Fibroblast of lung (primary cell): ENCODE results near the gene EYA3. TPM values are rescaled to one million over a fixed set of nuclear protein-coding genes. Genes with fewer than 3 reads are reported as not detected.

Source experiments
- DNase-seq, 2 donors: peaks; one replicate each; pipeline versions ENCODE4 v3.0.0 to v3.0.0-alpha.2; 2010; ENCODE audit warnings: low read depth in 2 of 2
- H2AFZ ChIP-seq: 2 replicates; pipeline ENCODE4 v1.5.1; 2012; ENCODE audit warnings: low read length, control low read depth, inconsistent platforms
- H3K27ac ChIP-seq: 2 replicates; pipeline ENCODE4 v1.5.1; 2011; ENCODE audit warnings: low read length, control low read depth; ENCODE audit not compliant: insufficient read depth
- H3K27me3 ChIP-seq: 2 replicates; pipeline ENCODE4 v1.5.1; 2011; ENCODE audit warnings: mild to moderate bottlenecking, low read length; ENCODE audit not compliant: control insufficient read depth, insufficient read depth
- H3K36me3 ChIP-seq: 2 replicates; pipeline ENCODE4 v1.5.1; 2011; ENCODE audit warnings: low read length; ENCODE audit not compliant: control insufficient read depth, insufficient read depth
- H3K4me1 ChIP-seq: 2 replicates; pipeline ENCODE4 v1.5.1; 2011; ENCODE audit warnings: low read length; ENCODE audit not compliant: control insufficient read depth, insufficient read depth; ENCODE audit errors: extremely low read depth
- H3K4me2 ChIP-seq: 2 replicates; pipeline ENCODE4 v1.5.1; 2011; ENCODE audit warnings: low read length, control low read depth; ENCODE audit not compliant: insufficient read depth; ENCODE audit errors: extremely low read depth
- H3K4me3 ChIP-seq, 4 experiments: fragments of 200-600 bp in 1 of 4; sonication (generic) in 1 of 4; replicated peaks in 1 of 4; 2 replicates each; pipeline ENCODE4 v1.5.1; 2011 to 2016; ENCODE audit warnings: low read length in 4 of 4, low read depth in 3 of 4, mild to moderate bottlenecking in 3 of 4, control low read depth in 2 of 4, inconsistent platforms in 1 of 4, mixed read lengths in 1 of 4; ENCODE audit not compliant: insufficient read depth in 1 of 4; ENCODE audit errors: control extremely low read depth in 1 of 4
- H3K79me2 ChIP-seq: 2 replicates; pipeline ENCODE4 v1.5.1; 2012; ENCODE audit warnings: mild to moderate bottlenecking, low read length, inconsistent platforms; ENCODE audit not compliant: control insufficient read depth, insufficient read depth
- H3K9ac ChIP-seq: 2 replicates; pipeline ENCODE4 v1.5.1; 2011; ENCODE audit warnings: mild to moderate bottlenecking, low read length, control low read depth; ENCODE audit not compliant: insufficient read depth
- H3K9me3 ChIP-seq: 2 replicates; pipeline ENCODE4 v1.5.1; 2012; ENCODE audit warnings: low read depth, low read length; ENCODE audit not compliant: control insufficient read depth, insufficient read depth
- H4K20me1 ChIP-seq: 2 replicates; pipeline ENCODE4 v1.5.1; 2011; ENCODE audit warnings: low read length; ENCODE audit not compliant: control insufficient read depth, insufficient read depth; ENCODE audit errors: extremely low read depth
- CTCF ChIP-seq, 2 donors: IDR thresholded peaks in 1 of 2; conservative IDR thresholded peaks in 1 of 2; 1 replicate in 1 of 2; 2 replicates in 1 of 2; pipeline ENCODE4 v1.5.1; 2011 to 2012; ENCODE audit warnings: low read length in 2 of 2, control low read depth in 1 of 2, inconsistent platforms in 1 of 2, low read depth in 1 of 2, mild to moderate bottlenecking in 1 of 2
- EZH2 ChIP-seq: IDR thresholded peaks from 2 replicates; pipeline ENCODE4 v1.5.1; 2012; ENCODE audit warnings: low read length, control low read depth, mild to moderate bottlenecking; ENCODE audit errors: missing control alignments
- polyA plus RNA-seq, 2 donors: library from polyadenylated mRNA; depleted of rRNA in 1 of 2; stranded (reverse) in 1 of 2; unstranded in 1 of 2; fragments of >200 nt; gene quantifications; 2 replicates each; pipeline ENCODE4 v1.2.1, GENCODE V29; 2011 to 2012; ENCODE audit warnings: missing spikeins in 1 of 2
- total RNA-seq: library from RNA; depleted of rRNA; stranded (reverse); fragments of >200 nt; gene quantifications from 2 replicates; pipeline ENCODE4 v1.2.1, GENCODE V29; 2014

Gene EYA3
- total and polyA plus RNA-seq, 2 donors (not counting 1 experiment from before 2014, with no cell fraction given) = 11.2 to 17.5 TPM

- peaks cover 2% of the 10 kb centered on the region for H3K27me3 ChIP-seq
- H3K4me1 ChIP-seq = peaks cover 8% of the 10 kb centered on the region
- peak within 1 kb of the TSS; percentile 66 for H3K27ac ChIP-seq
- H3K4me2 ChIP-seq = peak within 1 kb of the TSS; percentile 80
- peak within 1 kb of the TSS; percentile 58 for H3K9ac ChIP-seq
- H3K36me3 ChIP-seq = peaks cover 1% of the 10 kb centered on the region
- H4K20me1 ChIP-seq = no peaks in the 10 kb centered on the region
- H3K4me3 ChIP-seq = peak within 1 kb of the TSS; percentile 43 to 80 (median 64)
- peaks cover 8% of the 10 kb centered on the region for H3K79me2 ChIP-seq
- no peaks in the 10 kb centered on the region for H3K9me3 ChIP-seq
- TF ChIP-seq CTCF (conservative IDR thresholded peaks at IDR 0.05 in 1 of 2, IDR thresholded peaks at IDR 0.05 in 1 of 2; ENCODE audit: low read depth in 1 of 2, low read length in 2 of 2) (peak; percentile 22 to 25), EZH2 (no peak)
- peak; percentile 73 to 75 for DNase-seq
- H2AFZ ChIP-seq = peak within 1 kb of the TSS; percentile 81
Measured at GRCh38 chr1:27959792-27960603, 128.4 kb downstream of the EYA3 start, which contains the start of gene XKR8. XKR8 (plus strand) TSS chr1:27959973; CDS start chr1:27960070, 97 bp downstream.

- H3K9ac ChIP-seq = no peak overlapping the region
- H3K4me2 ChIP-seq = no peak overlapping the region
- no peak for DNase-seq
- H3K4me1 ChIP-seq = peaks cover 8% of the 10 kb centered on the region
- H3K4me3 ChIP-seq = no peak overlapping the region
- TF ChIP-seq CTCF (conservative IDR thresholded peaks at IDR 0.05 in 1 of 2, IDR thresholded peaks at IDR 0.05 in 1 of 2; ENCODE audit: low read depth in 1 of 2, low read length in 2 of 2) (no peak), EZH2 (no peak)
- no peak overlapping the region for H3K27ac ChIP-seq
- no peaks in the 10 kb centered on the region for H3K9me3 ChIP-seq
- H2AFZ ChIP-seq = no peak overlapping the region
- H3K36me3 ChIP-seq = no peaks in the 10 kb centered on the region
- H4K20me1 ChIP-seq = no peaks in the 10 kb centered on the region
- H3K79me2 ChIP-seq = peaks cover 8% of the 10 kb centered on the region
- peaks cover 2% of the 10 kb centered on the region for H3K27me3 ChIP-seq
Measured at GRCh38 chr1:27958513-27958912, 129.9 kb downstream of the EYA3 start.

DNA sequence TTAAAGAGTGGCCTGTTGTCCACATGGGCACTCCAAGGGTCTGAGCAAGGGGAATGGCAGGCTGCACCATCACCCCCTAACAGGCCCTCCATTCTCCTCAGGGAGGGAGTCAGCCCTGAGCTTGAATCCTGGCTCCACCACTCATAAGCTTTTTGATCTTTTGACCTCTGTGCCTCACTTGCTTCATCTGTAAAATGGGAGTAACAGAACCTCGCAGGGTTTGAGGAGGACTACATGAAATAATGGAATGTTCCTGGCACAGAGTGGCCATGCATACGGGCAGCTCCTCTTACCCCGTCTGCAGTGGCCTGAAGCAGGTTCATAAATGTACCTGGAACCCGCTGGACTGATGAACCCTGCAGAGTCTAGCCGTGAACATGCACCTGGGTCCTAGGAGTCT, 130.8 kb downstream of the EYA3 start:
- Histone ChIP-seq H2AFZ (no peak overlapping the region), H3K4me1 (peaks cover 8% of the 10 kb centered on the region), H3K9me3 (no peaks in the 10 kb centered on the region), H4K20me1 (no peaks in the 10 kb centered on the region), H3K4me3 (no peak overlapping the region), H3K9ac (no peak overlapping the region), H3K4me2 (no peak overlapping the region), H3K79me2 (peaks cover 6% of the 10 kb centered on the region), H3K36me3 (no peaks in the 10 kb centered on the region), H3K27me3 (peaks cover 2% of the 10 kb centered on the region), H3K27ac (no peak overlapping the region)
- no peak for TF ChIP-seq CTCF (conservative IDR thresholded peaks at IDR 0.05 in 1 of 2, IDR thresholded peaks at IDR 0.05 in 1 of 2; ENCODE audit: low read depth in 1 of 2, low read length in 2 of 2)
- no peak for DNase-seq
